HL-60 (cell line): ENCODE data around the gene SLC30A4.

ENCODE experiments used
- DNase-seq, 2 experiments: peaks; one replicate each; pipeline ENCODE4 v3.0.0-alpha.2; 2010 to 2020; ENCODE audit warnings: low read depth in 1 of 2, low spot score in 1 of 2
- H3K27ac ChIP-seq: fragments of 250-450 bp; sonication (Bioruptor Pico); replicated peaks from 2 replicates; pipeline ENCODE4 v1.5.1; 2020; ENCODE audit warnings: mild to moderate bottlenecking, moderate library complexity
- H3K27me3 ChIP-seq: fragments of 250-450 bp; sonication (Bioruptor Pico); 2 replicates; pipeline ENCODE4 v1.5.1; 2021; ENCODE audit warnings: mild to moderate bottlenecking, moderate library complexity; ENCODE audit not compliant: insufficient read depth, poor library complexity, severe bottlenecking
- H3K4me3 ChIP-seq: replicated peaks from 2 replicates; pipeline ENCODE4 v1.5.1; 2011; ENCODE audit warnings: mild to moderate bottlenecking, control low read depth, low read length; ENCODE audit not compliant: insufficient read depth
- CTCF ChIP-seq: IDR thresholded peaks from one replicate; pipeline ENCODE4 v1.5.1; 2011; ENCODE audit warnings: low read length, control low read depth, inconsistent platforms; ENCODE audit not compliant: insufficient read depth
- GABPA ChIP-seq: IDR thresholded peaks from 2 replicates; pipeline ENCODE4 v1.6.1; 2012; ENCODE audit warnings: low read depth
- POLR2AphosphoS5 ChIP-seq: IDR thresholded peaks from 2 replicates; pipeline ENCODE4 v1.6.1; 2012; ENCODE audit warnings: low read depth
- REST ChIP-seq: IDR thresholded peaks from 2 replicates; pipeline ENCODE4 v1.6.1; 2012; ENCODE audit warnings: low read depth; ENCODE audit not compliant: insufficient replicate concordance
- SPI1 ChIP-seq: IDR thresholded peaks from 2 replicates; pipeline ENCODE4 v1.6.1; 2012; ENCODE audit warnings: low read depth, mild to moderate bottlenecking, borderline replicate concordance
- long read RNA-seq: library from polyadenylated mRNA; unstranded; transcript quantifications from one replicate; pipeline ENCODE4 v2.0.0, GENCODE V29; 2020

The SLC30A4 gene
- long read RNA-seq, result 0 reads

GRCh38 chr15:45522328-45523165 is at the start of gene SLC30A4:
TSS of gene SLC30A4 (minus strand) at chr15:45522755. CDS start at chr15:45522354, 401 bp downstream.
- H3K27me3 ChIP-seq, result peaks cover 25% of the 10 kb centered on the region
- H3K27ac ChIP-seq, result no peak within 1 kb of the TSS
- TF ChIP-seq GABPA, result no peak
- no peak for TF ChIP-seq REST
- TF ChIP-seq CTCF, result no peak
- TF ChIP-seq POLR2AphosphoS5, result no peak
- TF ChIP-seq SPI1, result no peak
- peak in 1 of 2 experiments; percentile 3 for DNase-seq
- peak within 1 kb of the TSS; percentile 44 for H3K4me3 ChIP-seq

- TF ChIP-seq GABPA, result no peak
- Histone ChIP-seq H3K27ac (no peak overlapping the region), H3K4me3 (no peak overlapping the region), H3K27me3 (peaks cover 6% of the 10 kb centered on the region)
- DNase-seq, result no peak
Observed at GRCh38 chr15:45555934-45556608, 33.5 kb upstream of the SLC30A4 start.

GRCh38 chr15:45551676-45552075 is 29.1 kb upstream of the SLC30A4 start:
- Histone ChIP-seq H3K27ac (no peak overlapping the region), H3K4me3 (no peak overlapping the region), H3K27me3 (peaks cover under 1% of the 10 kb centered on the region)
- no peak for DNase-seq
- no peak for TF ChIP-seq REST
- no peak for TF ChIP-seq POLR2AphosphoS5
- TF ChIP-seq CTCF, result no peak
- TF ChIP-seq SPI1, result no peak
- TF ChIP-seq GABPA, result no peak

GRCh38 chr15:45550436-45550835 is 27.9 kb upstream of the SLC30A4 start:
- Histone ChIP-seq H3K27me3 (no peaks in the 10 kb centered on the region), H3K4me3 (no peak overlapping the region), H3K27ac (no peak overlapping the region)
- DNase-seq, result no peak
- TF ChIP-seq CTCF (no peak), POLR2AphosphoS5 (no peak), REST (no peak), SPI1 (no peak), GABPA (no peak)
